GM12878 (cell line): ENCODE data around the gene RANGRF. TPM values are rescaled to one million over a fixed set of nuclear protein-coding genes. Genes with fewer than 3 reads are reported as not detected.

Experiments used
- ATAC-seq: fragments of 200-7000 bp; cut with Tn5 transposase; 3 replicates; pipeline ENCODE4 v1.9.1; 2020; ENCODE audit warnings: mild to moderate bottlenecking, moderate library complexity
- Bru-seq: library from RNA; stranded (reverse); fragments of 400-500 nt; gene quantifications from one replicate; lab custom pipeline; 2021; lab: Mats Ljungman, UMichigan
- BruChase-seq, 2 experiments: library from RNA; stranded (reverse); fragments of 400-500 nt; gene quantifications; one replicate each; lab custom pipeline; 2021; lab: Mats Ljungman, UMichigan
- BruUV-seq: library from RNA; stranded (reverse); fragments of 400-500 nt; replicated peaks from 2 replicates; lab custom pipeline; 2021; lab: Mats Ljungman, UMichigan
- CTCF ChIA-PET: fragments of 300-600 bp; sonication (Branson Sonifier 250); formaldehyde crosslinking; extraction: SDS; loops from one replicate; lab custom pipeline; 2021; ENCODE audit warnings: inconsistent platforms; lab: Yijun Ruan, JAX
- POLR2A ChIA-PET: fragments of 350-600 bp; formaldehyde crosslinking; extraction: SDS; loops from one replicate; lab custom pipeline; 2021; ENCODE audit warnings: inconsistent platforms; lab: Charles Lee
- RAD21 ChIA-PET: fragments of 300-600 bp; sonication (Branson Sonifier 250); formaldehyde crosslinking; loops from one replicate; lab custom pipeline; 2023; ENCODE audit warnings: antibody characterized with exemption; ENCODE audit not compliant: unreplicated experiment; lab: Charles Lee
- SMC1A ChIA-PET: fragments of 300-600 bp; sonication (Branson Sonifier 250); formaldehyde crosslinking; loops from one replicate; lab custom pipeline; 2023; ENCODE audit not compliant: unreplicated experiment, uncharacterized antibody; lab: Charles Lee
- DNase-seq: peaks from one replicate; pipeline ENCODE4 v3.0.0-alpha.2; 2011; ENCODE audit warnings: low read depth, low spot score
- FAIRE-seq: peaks from 3 replicates; lab custom pipeline; 2011; peaks lifted over from hg19 to GRCh38; lab: Jason Lieb, UNC
- H2AFZ ChIP-seq: 2 replicates; pipeline ENCODE4 v1.6.0; 2011; ENCODE audit warnings: low read depth, low read length, control low read depth; ENCODE audit not compliant: control insufficient read depth
- H3K27ac ChIP-seq: 2 replicates; pipeline ENCODE4 v1.5.1; 2011; ENCODE audit warnings: control low read depth; ENCODE audit not compliant: control insufficient read depth, insufficient read depth
- H3K27me3 ChIP-seq, 2 experiments: replicated peaks in 1 of 2; 2 replicates each; pipeline versions ENCODE4 v1.6.0 to v1.6.1; 2011; ENCODE audit warnings: low read length in 1 of 2; ENCODE audit not compliant: control insufficient read depth in 2 of 2, insufficient read depth in 2 of 2
- H3K36me3 ChIP-seq, 2 experiments: 2 replicates each; pipeline ENCODE4 v1.5.1; 2011; ENCODE audit warnings: low read length in 1 of 2; ENCODE audit not compliant: control insufficient read depth in 2 of 2, insufficient read depth in 2 of 2
- H3K4me1 ChIP-seq: 2 replicates; pipeline ENCODE4 v1.6.1; 2011; ENCODE audit warnings: mild to moderate bottlenecking, low read length, moderate library complexity, mixed read lengths; ENCODE audit not compliant: control insufficient read depth, insufficient read depth
- H3K4me2 ChIP-seq: 2 replicates; pipeline ENCODE4 v1.6.0; 2011; ENCODE audit warnings: control low read depth; ENCODE audit not compliant: control insufficient read depth, insufficient read depth
- H3K4me3 ChIP-seq: fragments of 200-600 bp; sonication (generic); 2 replicates; pipeline ENCODE4 v1.5.1; 2016
- H3K79me2 ChIP-seq: 2 replicates; pipeline ENCODE4 v1.6.0; 2011; ENCODE audit warnings: low read length; ENCODE audit not compliant: control insufficient read depth, insufficient read depth
- H3K9ac ChIP-seq: 2 replicates; pipeline ENCODE4 v1.8.0; 2011; ENCODE audit warnings: low read length, control low read depth, mixed read lengths; ENCODE audit not compliant: control insufficient read depth, insufficient read depth
- H3K9me3 ChIP-seq: replicated peaks from 3 replicates; pipeline ENCODE4 v1.5.1; 2011; ENCODE audit warnings: mild to moderate bottlenecking, low read length; ENCODE audit not compliant: control insufficient read depth, insufficient read depth
- H4K20me1 ChIP-seq: 2 replicates; pipeline ENCODE4 v1.6.0; 2011; ENCODE audit not compliant: control insufficient read depth, insufficient read depth
- FOXK2 ChIP-seq: fragments of 450-650 bp; IDR thresholded peaks from 2 replicates; pipeline ENCODE4 v1.6.1; 2017; ENCODE audit warnings: mild to moderate bottlenecking, moderate library complexity
- FOXM1 ChIP-seq: IDR thresholded peaks from 2 replicates; pipeline ENCODE4 v1.6.1; 2012; ENCODE audit warnings: low read depth, mild to moderate bottlenecking, inconsistent platforms, low read length, moderate library complexity
- HDGF ChIP-seq: fragments of 450-650 bp; IDR thresholded peaks from 2 replicates; pipeline ENCODE4 v1.6.1; 2016; ENCODE audit warnings: antibody characterized with exemption
- NR2C1 ChIP-seq: fragments of 450-650 bp; IDR thresholded peaks from 2 replicates; pipeline ENCODE4 v1.6.1; 2017; ENCODE audit warnings: antibody characterized with exemption, mild to moderate bottlenecking, moderate library complexity
- PBX3 ChIP-seq: IDR thresholded peaks from 2 replicates; pipeline ENCODE4 v1.6.1; 2011; ENCODE audit warnings: mild to moderate bottlenecking, low read depth, low read length, moderate library complexity; ENCODE audit not compliant: insufficient replicate concordance
- RCOR1 ChIP-seq: conservative IDR thresholded peaks from 2 replicates; pipeline ENCODE4 v1.6.1; 2012; ENCODE audit warnings: low read depth, low read length, improper control_type of control experiment
- SKIL ChIP-seq: fragments of 450-650 bp; IDR thresholded peaks from 2 replicates; pipeline ENCODE4 v1.6.1; 2017; ENCODE audit warnings: mild to moderate bottlenecking, low read depth, inconsistent platforms; ENCODE audit not compliant: poor library complexity, severe bottlenecking
- SMAD1 ChIP-seq: fragments of 450-650 bp; IDR thresholded peaks from 2 replicates; pipeline ENCODE4 v1.6.1; 2018; ENCODE audit warnings: mild to moderate bottlenecking, low read depth; ENCODE audit not compliant: partially characterized antibody
- SPI1 ChIP-seq: IDR thresholded peaks from 2 replicates; pipeline ENCODE4 v1.6.1; 2011; ENCODE audit warnings: low read depth, mild to moderate bottlenecking, low read length, moderate library complexity, borderline replicate concordance; ENCODE audit not compliant: insufficient read depth
- TAF1 ChIP-seq: IDR thresholded peaks from 2 replicates; pipeline ENCODE4 v1.6.1; 2011; ENCODE audit warnings: mild to moderate bottlenecking, low read depth, low read length, borderline replicate concordance
- TCF12 ChIP-seq: IDR thresholded peaks from 2 replicates; pipeline ENCODE4 v1.6.1; 2011; ENCODE audit warnings: low read depth, mild to moderate bottlenecking, low read length
- ZNF217 ChIP-seq: fragments of 450-650 bp; IDR thresholded peaks from 2 replicates; pipeline ENCODE4 v1.6.1; 2017; ENCODE audit warnings: antibody characterized with exemption, mild to moderate bottlenecking
- ZNF622 ChIP-seq: fragments of 450-650 bp; IDR thresholded peaks from 2 replicates; pipeline ENCODE4 v1.6.1; 2017; ENCODE audit warnings: mild to moderate bottlenecking, inconsistent platforms
- ZZZ3 ChIP-seq: IDR thresholded peaks from 2 replicates; pipeline ENCODE4 v1.6.1; 2011; ENCODE audit warnings: low read depth; ENCODE audit not compliant: control insufficient read depth, insufficient read length
- WGBS: methylation state at CpG from one replicate; pipeline ENCODE4 v1.1.6; 2016; ENCODE audit warnings: low lambda C conversion rate; ENCODE audit not compliant: insufficient replicate concordance, insufficient coverage; ENCODE audit errors: missing lambda C conversion rate; 5-methylcytosine and 5-hydroxymethylcytosine counted together
- in situ Hi-C: fragments of 300-500 bp; cut with MboI; formaldehyde crosslinking; loops from 9 replicates; pipeline ENCODE4 v1.14.3; 2018; ENCODE audit warnings: mixed read lengths
- intact Hi-C: fragments of 100-400 bp; cut with micrococcal nuclease; formaldehyde crosslinking; loops from one replicate; pipeline ENCODE4 v1.14.2; 2022; ENCODE audit not compliant: unreplicated experiment
- long read RNA-seq, 2 experiments: library from polyadenylated mRNA; unstranded; transcript quantifications; one replicate each; pipeline ENCODE4 v2.0.0, GENCODE V29; 2019 to 2020
- polyA minus RNA-seq, 3 experiments: library from RNA; depleted of rRNA, polyadenylated mRNA; stranded (reverse); fragments of >200 nt; gene quantifications; 2 replicates each; pipeline ENCODE4 v1.2.3, GENCODE V29; 2011
- polyA plus RNA-seq, 11 experiments: library from polyadenylated mRNA; depleted of rRNA in 4 of 11; unstranded in 6 of 11; stranded (reverse) in 5 of 11; fragments of >200 nt; fragmentation: Nextera tagmentation in 4 of 11; fragmentation: Illumina TruSeq in 1 of 11; extraction: Ambion mirVana in 4 of 11; extraction: Trizol in 1 of 11; gene quantifications; 1 replicate in 1 of 11; 2 replicates in 10 of 11; pipeline versions ENCODE4 v1.2.1 to v1.2.3, GENCODE V29; 2011 to 2016; ENCODE audit warnings: inconsistent platforms in 2 of 11, missing spikeins in 2 of 11, low read depth in 1 of 11
- total RNA-seq, 4 experiments: library from RNA; depleted of rRNA in 3 of 4; stranded (reverse); fragments of >200 nt in 3 of 4; fragmentation: Illumina TruSeq in 1 of 4; extraction: Trizol in 1 of 4; gene quantifications; 2 replicates each; pipeline versions ENCODE4 v1.2.1 to v1.2.3, GENCODE V29; 2013 to 2021

Gene RANGRF
- 3.2 and 3.6 TPM in 2 replicates for total RNA-seq (2013; cell fraction: nucleolus; rRNA removed)
- total RNA-seq (2014; rRNA removed) (48.8 and 52.3 TPM in 2 replicates), total RNA-seq (2014; rRNA removed; fragmentation: Illumina TruSeq; extraction: Trizol) (26.9 and 30.1 TPM in 2 replicates), total RNA-seq (2021) (41.9 and 48.9 TPM in 2 replicates), polyA plus RNA-seq (2011; rRNA removed) (37.0 and 63.3 TPM in 2 replicates), polyA plus RNA-seq (2014; fragmentation: Illumina TruSeq; extraction: Trizol) (31.3 and 47.5 TPM in 2 replicates), polyA plus RNA-seq (2014; fragmentation: Nextera tagmentation; extraction: Ambion mirVana) (100 to 1,000 TPM; 123 to 181 TPM), polyA plus RNA-seq (2014; rRNA removed) (59.5 and 67.1 TPM in 2 replicates), polyA plus RNA-seq (2016; fragmentation: Nextera tagmentation; extraction: Ambion mirVana) (10 to 100 TPM; 87.2 to 91.4 TPM), polyA minus RNA-seq (2011; rRNA and poly(A)+ RNA removed) (23.9 and 48.8 TPM in 2 replicates), Bru-seq, nascent RNA (percentile 74 among the genes with signal in this experiment), BruChase-seq, experiment 1, labeled RNA remaining after a 6-hour chase (percentile 95 among the genes with signal in this experiment), BruChase-seq, experiment 2, labeled RNA remaining after a 2-hour chase (percentile 89 among the genes with signal in this experiment)
- 24.4 TPM for polyA plus RNA-seq (2011; ENCODE audit: low read depth)
- 88.3 and 119 TPM in 2 replicates for polyA plus RNA-seq (2011; cell fraction: cytosol; rRNA removed)
- 84.7 and 108 TPM in 2 replicates for polyA plus RNA-seq (2011; cell fraction: nucleus; rRNA removed)
- 33.7 and 42.9 TPM in 2 replicates for polyA plus RNA-seq (2012)
- 24.4 and 24.7 TPM in 2 replicates for polyA minus RNA-seq (2011; cell fraction: cytosol; rRNA and poly(A)+ RNA removed)
- polyA minus RNA-seq (2011; cell fraction: nucleus; rRNA and poly(A)+ RNA removed) = 10.2 and 14.9 TPM in 2 replicates
- long read RNA-seq, experiment 1, transcript RANGRF-203 (3 exons, 1,140 nt) = minor isoform, 5 of 46 reads
- long read RNA-seq, experiment 1, transcript RANGRF-202 (4 exons, 1,074 nt) = minor isoform, 13 of 46 reads
- long read RNA-seq, experiment 1, transcript RANGRF-201 (5 exons, 1,009 nt) = major isoform, 20 of 46 reads
- long read RNA-seq, experiment 1, partial matches to known transcripts = 3 of 46 reads
- long read RNA-seq, experiment 1, other reads (novel, unspliced or antisense) = 2 of 46 reads
- long read RNA-seq, experiment 2, transcript RANGRF-202 (4 exons, 1,074 nt) = minor isoform, 17 of 49 reads
- long read RNA-seq, experiment 2, transcript RANGRF-201 (5 exons, 1,009 nt) = major isoform, 26 of 49 reads
- long read RNA-seq, experiment 2, partial matches to known transcripts = 0 of 49 reads
- long read RNA-seq, experiment 2, other reads (novel, unspliced or antisense) = 2 of 49 reads

- CTCF ChIA-PET = interaction anchor here (0.6 to 2.2 kb wide), 5 partner anchors 11 to 94 kb away, joined by 3 to 14 read pairs (median 4); partner anchors contain the start of gene CTC1
- TF ChIP-seq TCF12 = 0 out of 2 replicates have a peak, but pooled peaks have one; percentile 19
- TF ChIP-seq SPI1 = no peak
- TF ChIP-seq SMAD1 = no peak
- TF ChIP-seq ZZZ3 = no peak
- peak; percentile 93 for TF ChIP-seq PBX3
- TF ChIP-seq NR2C1 = peak; percentile 76
- TF ChIP-seq FOXM1 = no peak
- TF ChIP-seq SKIL = no peak
- TF ChIP-seq ZNF217 = no peak
- TF ChIP-seq RCOR1 = no peak
- no peak for TF ChIP-seq FOXK2
- peak; percentile 19; the same call in 1 of the 2 replicates for TF ChIP-seq HDGF
- TF ChIP-seq ZNF622 = no peak
- no peak; the same call in 1 of the 2 replicates for TF ChIP-seq TAF1
Measured at GRCh38 chr17:8288336-8289102, at the start of gene RANGRF. RANGRF (plus strand) TSS chr17:8288670; CDS start chr17:8288789, 119 bp downstream.

More at GRCh38 chr17:8288336-8289102, at the start of gene RANGRF:
- ChIA-PET SMC1A (interaction anchor here (0.6 to 1.8 kb wide), 10 partner anchors 12 to 247 kb away, joined by 3 to 8 read pairs (median 4); partner anchors contain the start of genes CTC1 and PFAS), POLR2A (interaction anchor here (0.6 to 2.2 kb wide), 12 partner anchors 16 to 169 kb away, joined by 3 to 19 read pairs (median 4); partner anchors contain the start of genes CTC1 and PFAS), RAD21 (interaction anchor here (0.6 to 1.7 kb wide), 9 partner anchors 13 to 660 kb away, joined by 3 to 6 read pairs (median 3); partner anchors contain the start of genes CTC1, PFAS and SAT2)
- Histone ChIP-seq H3K4me1 (peaks cover 19% of the 10 kb centered on the region), H3K27me3 (no peaks in the 10 kb centered on the region), H3K4me2 (peak within 1 kb of the TSS; percentile 88), H2AFZ (peak within 1 kb of the TSS; percentile 94), H4K20me1 (no peaks in the 10 kb centered on the region), H3K4me3 (peak within 1 kb of the TSS; percentile 93), H3K79me2 (peaks cover 6% of the 10 kb centered on the region), H3K27ac (peak within 1 kb of the TSS; percentile 92), H3K36me3 (no peaks in the 10 kb centered on the region), H3K9me3 (no peaks in the 10 kb centered on the region), H3K9ac (peak within 1 kb of the TSS; percentile 92)
- TSS peak; percentile 93 for BruUV-seq
- intact Hi-C loops = loop anchor here (2.0 kb wide), 1 partner anchor 40 kb away; the partner anchor contains the start of genes CTC1 and PFAS
- peak; percentile 95 for ATAC-seq
- in situ Hi-C loops = no loop called here
- DNase-seq = peak; percentile 40
- WGBS = under 1% methylated on average over 52 of the region's 53 CpGs
- FAIRE-seq = peak; percentile 64
